Naive B cell (primary cell): ENCODE results near the gene STS. TPM values are rescaled to one million over a fixed set of nuclear protein-coding genes. Genes with fewer than 3 reads are reported as not detected.

Experiments used
- ATAC-seq, 2 donors: fragments of 150-1000 bp; cut with Tn5 transposase; 2 replicates each; pipeline ENCODE4 v1.10.0; 2021; ENCODE audit warnings: low read depth in 2 of 2, mild to moderate bottlenecking in 2 of 2, moderate library complexity in 2 of 2
- DNase-seq: peaks from one replicate; pipeline ENCODE4 v3.0.0; 2022
- H3K27ac Mint-ChIP-seq, 6 donors: one replicate each; pipeline ENCODE4 v1.8.0; 2020 to 2022; ENCODE audit warnings: mild to moderate bottlenecking in 6 of 6, mixed read lengths in 6 of 6, moderate library complexity in 5 of 6, inconsistent platforms in 2 of 6
- H3K27me3 Mint-ChIP-seq, 3 donors: one replicate each; pipeline ENCODE4 v1.8.0; 2021 to 2022; ENCODE audit warnings: mixed read lengths in 3 of 3, mild to moderate bottlenecking in 1 of 3
- H3K36me3 Mint-ChIP-seq, 2 donors: one replicate each; pipeline ENCODE4 v1.8.0; 2020 to 2022; ENCODE audit warnings: mixed read lengths in 2 of 2, inconsistent platforms in 1 of 2, mild to moderate bottlenecking in 1 of 2
- H3K4me1 Mint-ChIP-seq, 3 donors: one replicate each; pipeline ENCODE4 v1.8.0; 2020 to 2022; ENCODE audit warnings: mixed read lengths in 3 of 3, inconsistent platforms in 1 of 3, mild to moderate bottlenecking in 1 of 3, moderate library complexity in 1 of 3
- H3K4me3 Mint-ChIP-seq, 8 donors: one replicate each; pipeline ENCODE4 v1.8.0; 2020 to 2022; ENCODE audit warnings: mild to moderate bottlenecking in 8 of 8, mixed read lengths in 8 of 8, moderate library complexity in 8 of 8, inconsistent platforms in 2 of 8
- H3K9me3 Mint-ChIP-seq, 7 donors: one replicate each; pipeline ENCODE4 v1.8.0; 2020 to 2022; ENCODE audit warnings: mixed read lengths in 7 of 7, mild to moderate bottlenecking in 5 of 7, inconsistent platforms in 2 of 7, moderate library complexity in 1 of 7
- polyA plus RNA-seq, 6 donors: library from polyadenylated mRNA; unstranded; fragments of 300-500 nt; fragmentation: Illumina TruSeq; gene quantifications; one replicate each; pipeline ENCODE4 v1.2.3, GENCODE V29; 2021; ENCODE audit warnings: low read depth in 6 of 6

Gene STS
- polyA plus RNA-seq, 6 donors from 2014 or later: 1.9 to 5.0 (median 2.8) TPM

- Mint-ChIP-seq H3K27ac (peak overlapping the region in 5 of 6 donors; percentile 91 to 97 (median 96)), H3K36me3 (no peaks in the 10 kb centered on the region), H3K27me3 (no peaks in the 10 kb centered on the region), H3K9me3 (no peaks in the 10 kb centered on the region), H3K4me3 (peak overlapping the region; percentile 79 to 95 (median 92)), H3K4me1 (peaks cover 10 to 26% (median 19%) of the 10 kb centered on the region in 3 donors)
- DNase-seq (peak; percentile 4), ATAC-seq (no peak)
Observed at GRCh38 chrX:7146703-7147412, 654 bp upstream of the STS start.

- Mint-ChIP-seq H3K27ac (peak within 1 kb of the TSS; percentile 91 to 97 (median 96)), H3K36me3 (no peaks in the 10 kb centered on the region), H3K4me3 (peak within 1 kb of the TSS; percentile 88 to 97 (median 96)), H3K4me1 (peaks cover 10 to 26% (median 18%) of the 10 kb centered on the region in 3 donors), H3K9me3 (no peaks in the 10 kb centered on the region), H3K27me3 (no peaks in the 10 kb centered on the region)
- ATAC-seq: peak; percentile 83 to 86
- peak; percentile 94 for DNase-seq
Observed at GRCh38 chrX:7147978-7148854, 704 bp downstream of the STS start, which contains the start of gene PUDP. TSS of gene PUDP (minus strand) at chrX:7148153. CDS start at chrX:7148113, 40 bp downstream.

GRCh38 chrX:7149411-7149810 lies 1.9 kb downstream of the STS start:
- H3K36me3 Mint-ChIP-seq: peaks cover 0 to 5% of the 10 kb centered on the region in 2 donors
- peaks cover 10 to 21% (median 17%) of the 10 kb centered on the region in 3 donors for H3K4me1 Mint-ChIP-seq
- H3K9me3 Mint-ChIP-seq: no peaks in the 10 kb centered on the region
- no peaks in the 10 kb centered on the region for H3K27me3 Mint-ChIP-seq
- DNase-seq: no peak
- H3K27ac Mint-ChIP-seq: no peak overlapping the region
- H3K4me3 Mint-ChIP-seq: peak overlapping the region in 5 of 8 donors; percentile 68 to 97 (median 95)
- no peak for ATAC-seq

DNA sequence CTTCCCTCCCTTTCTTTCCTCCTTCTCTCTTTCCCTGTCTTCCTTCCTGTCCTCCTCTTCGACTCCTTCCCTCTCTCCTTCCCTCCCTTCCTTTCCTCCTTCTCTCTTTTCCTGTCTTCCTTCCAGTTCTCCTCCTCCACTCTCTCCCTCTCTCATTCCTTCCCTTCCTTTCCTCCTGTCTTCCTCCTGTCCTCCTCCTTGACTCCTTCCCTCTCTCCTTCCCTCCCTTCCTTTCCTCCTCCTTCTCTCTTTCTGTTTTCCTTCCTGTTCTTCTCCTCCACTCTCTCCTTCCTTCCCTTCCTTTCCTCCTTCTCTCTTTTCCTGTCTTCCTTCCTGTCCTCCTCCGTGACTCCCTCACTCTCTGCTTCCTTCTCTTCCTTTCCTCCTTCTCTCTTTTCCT lies 5.7 kb downstream of the STS start:
- no peaks in the 10 kb centered on the region for H3K9me3 Mint-ChIP-seq
- H3K27ac Mint-ChIP-seq: peak overlapping the region in 2 of 6 donors; percentile 18 to 81
- DNase-seq: no peak

DNA sequence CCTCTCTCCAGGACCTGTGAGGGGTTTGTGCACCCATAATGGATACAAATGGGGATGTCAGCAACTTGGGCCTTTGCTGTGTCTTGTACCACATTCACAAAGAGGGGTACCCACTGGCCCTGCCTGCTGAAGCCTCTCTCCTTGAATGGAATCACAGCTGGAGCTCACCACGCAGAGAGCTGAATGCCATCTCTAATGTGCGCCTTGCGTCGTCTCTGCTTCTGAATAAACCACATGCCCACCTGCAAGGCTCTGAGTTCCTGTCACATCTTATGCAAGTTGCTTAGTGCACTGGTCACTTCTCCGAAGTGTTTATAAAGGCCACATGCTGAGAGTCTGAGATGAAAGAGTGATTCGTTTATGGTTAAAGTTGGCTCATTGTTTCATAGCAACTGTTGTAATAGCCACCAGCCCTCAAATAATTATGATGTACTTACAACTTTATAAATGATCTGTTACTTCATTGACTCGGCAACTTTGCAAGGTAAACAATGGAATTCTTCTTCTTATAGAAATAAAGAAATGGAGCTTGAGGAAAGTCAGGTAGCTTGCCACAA lies 6.6 kb downstream of the STS start:
- Mint-ChIP-seq H3K4me1 (peaks cover 0 to 12% (median 0%) of the 10 kb centered on the region in 3 donors), H3K36me3 (peaks cover 0 to 13% of the 10 kb centered on the region in 2 donors), H3K27ac (peak overlapping the region in 1 of 6 donors; percentile 18), H3K4me3 (no peak overlapping the region), H3K27me3 (no peaks in the 10 kb centered on the region), H3K9me3 (no peaks in the 10 kb centered on the region)
- ATAC-seq (no peak), DNase-seq (no peak)

More for the DNA sequence above, 5.7 kb downstream of the STS start:
- H3K4me1 Mint-ChIP-seq: peaks cover 0 to 12% (median 5%) of the 10 kb centered on the region in 3 donors
- H3K36me3 Mint-ChIP-seq: peaks cover 0 to 13% of the 10 kb centered on the region in 2 donors
- H3K4me3 Mint-ChIP-seq: no peak overlapping the region
- no peak for ATAC-seq
- H3K27me3 Mint-ChIP-seq: no peaks in the 10 kb centered on the region

DNA sequence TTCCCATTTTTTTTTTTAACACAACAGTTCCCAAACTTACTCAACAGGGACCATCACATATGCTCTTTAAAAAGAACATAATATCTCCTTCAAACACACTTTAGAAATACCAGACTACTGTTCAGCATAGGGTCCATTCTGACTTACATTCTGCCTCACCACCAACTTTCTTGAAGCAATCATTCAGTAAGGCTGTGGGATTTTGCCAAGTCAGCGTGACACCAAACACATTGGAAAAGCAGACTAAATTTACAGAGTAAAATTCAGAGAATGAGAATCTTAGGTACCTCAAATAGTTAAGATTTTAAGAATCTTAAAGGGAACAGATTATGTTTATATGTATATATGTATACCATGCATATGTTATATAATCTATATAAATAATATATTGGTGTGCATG lies 7.7 kb downstream of the STS start:
- Mint-ChIP-seq H3K9me3 (no peaks in the 10 kb centered on the region), H3K27me3 (no peaks in the 10 kb centered on the region), H3K4me3 (no peak overlapping the region), H3K4me1 (peaks cover 0 to 12% (median 0%) of the 10 kb centered on the region in 3 donors), H3K36me3 (peaks cover 0 to 13% of the 10 kb centered on the region in 2 donors), H3K27ac (peak overlapping the region in 1 of 6 donors; percentile 84)
- DNase-seq (no peak), ATAC-seq (no peak)

GRCh38 chrX:7156879-7157278 lies 9.4 kb downstream of the STS start:
- Mint-ChIP-seq H3K9me3 (no peaks in the 10 kb centered on the region), H3K36me3 (peaks cover 0 to 13% of the 10 kb centered on the region in 2 donors), H3K27ac (no peak overlapping the region), H3K4me3 (no peak overlapping the region), H3K27me3 (no peaks in the 10 kb centered on the region), H3K4me1 (peaks cover 0 to 12% (median 0%) of the 10 kb centered on the region in 3 donors)
- ATAC-seq (no peak), DNase-seq (no peak)

- no peaks in the 10 kb centered on the region for H3K27me3 Mint-ChIP-seq
- DNase-seq: no peak
- ATAC-seq: no peak
- H3K36me3 Mint-ChIP-seq: peaks cover 0 to 13% of the 10 kb centered on the region in 2 donors
- no peaks in the 10 kb centered on the region for H3K9me3 Mint-ChIP-seq
- H3K4me1 Mint-ChIP-seq: peaks cover 0 to 7% (median 0%) of the 10 kb centered on the region in 3 donors
- no peak overlapping the region for H3K4me3 Mint-ChIP-seq
- H3K27ac Mint-ChIP-seq: peak overlapping the region in 1 of 6 donors; percentile 59
Observed at GRCh38 chrX:7158468-7158990, 11.0 kb downstream of the STS start.

DNA sequence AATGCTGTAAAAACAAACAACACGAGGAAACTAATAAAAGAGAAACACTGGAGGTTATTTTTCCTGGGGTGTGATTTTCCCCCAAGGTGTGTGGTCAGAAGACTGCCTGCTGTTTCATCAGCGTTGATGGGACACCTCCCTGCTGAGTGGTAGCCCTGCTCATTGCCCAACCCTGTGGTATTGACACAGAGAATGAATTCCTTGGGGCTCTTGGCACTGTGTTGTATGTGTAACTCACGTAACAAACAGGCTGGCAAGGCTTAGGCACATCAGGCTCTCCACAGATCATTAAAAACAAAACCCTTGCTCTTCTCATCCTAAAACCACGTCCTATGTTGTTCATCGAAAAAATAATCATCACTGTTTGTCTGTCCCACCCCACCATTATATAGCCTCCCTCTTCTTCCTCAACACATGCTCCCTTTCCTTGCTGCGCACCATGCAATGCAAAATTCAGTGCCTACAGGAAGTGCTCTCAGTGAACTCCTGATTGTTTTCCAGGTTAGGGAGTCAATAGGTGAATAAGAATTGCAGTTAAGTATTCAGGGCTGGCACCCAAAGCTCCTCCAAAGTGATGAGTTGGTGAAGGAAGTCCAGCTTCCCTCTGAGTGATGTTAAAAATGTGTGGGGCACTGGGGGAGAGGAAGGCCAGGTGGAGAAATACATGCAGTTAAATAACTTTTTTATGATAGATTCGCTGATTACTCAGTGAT lies 11.8 kb downstream of the STS start:
- ATAC-seq: no peak
- H3K27me3 Mint-ChIP-seq: no peaks in the 10 kb centered on the region

DNA sequence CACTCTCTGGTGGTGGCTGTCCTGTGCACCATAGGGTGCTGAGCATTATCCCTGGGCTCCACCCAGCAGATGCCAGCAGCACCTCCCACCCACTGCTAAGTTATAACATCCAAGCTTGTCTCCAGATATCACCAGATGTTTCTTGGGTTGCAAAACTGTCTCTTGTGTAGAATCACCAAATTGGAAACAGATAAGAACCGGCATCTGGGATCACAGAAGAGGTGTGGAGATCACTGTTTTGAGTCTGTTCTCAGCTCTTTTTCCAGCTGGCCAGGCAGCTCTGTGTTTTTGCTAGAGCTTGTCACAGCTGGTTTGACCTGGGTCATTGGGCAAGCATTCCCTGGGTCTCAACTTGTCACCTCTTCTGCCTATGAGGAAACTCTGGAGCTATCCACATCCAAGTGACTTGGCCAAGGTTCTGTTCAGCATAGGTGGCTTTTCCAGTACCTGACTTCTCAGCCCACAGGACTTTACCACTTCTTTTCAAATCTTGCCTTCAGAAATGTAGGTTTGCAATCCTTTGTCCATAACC lies 15.7 kb downstream of the STS start:
- no peak overlapping the region for H3K4me3 Mint-ChIP-seq
- peaks cover 0 to 4% of the 10 kb centered on the region in 2 donors for H3K36me3 Mint-ChIP-seq
- H3K27ac Mint-ChIP-seq: no peak overlapping the region
- peaks cover 0 to 6% (median 4%) of the 10 kb centered on the region in 7 donors for H3K9me3 Mint-ChIP-seq
- no peaks in the 10 kb centered on the region for H3K27me3 Mint-ChIP-seq
- ATAC-seq: no peak
- no peaks in the 10 kb centered on the region for H3K4me1 Mint-ChIP-seq
- DNase-seq: no peak

More for the DNA sequence above, 11.8 kb downstream of the STS start:
- no peak overlapping the region for H3K27ac Mint-ChIP-seq
- H3K4me1 Mint-ChIP-seq: no peaks in the 10 kb centered on the region
- no peak overlapping the region for H3K4me3 Mint-ChIP-seq
- no peak for DNase-seq
- H3K36me3 Mint-ChIP-seq: peaks cover 0 to 9% of the 10 kb centered on the region in 2 donors
- H3K9me3 Mint-ChIP-seq: no peaks in the 10 kb centered on the region

GRCh38 chrX:7164174-7164573 lies 16.7 kb downstream of the STS start:
- peaks cover 4% of the 10 kb centered on the region in 2 donors for H3K36me3 Mint-ChIP-seq
- no peak overlapping the region for H3K4me3 Mint-ChIP-seq
- H3K27me3 Mint-ChIP-seq: no peaks in the 10 kb centered on the region
- peaks cover 0 to 12% (median 6%) of the 10 kb centered on the region in 7 donors for H3K9me3 Mint-ChIP-seq
- H3K27ac Mint-ChIP-seq: no peak overlapping the region
- no peak for DNase-seq
- H3K4me1 Mint-ChIP-seq: no peaks in the 10 kb centered on the region
- ATAC-seq: no peak

DNA sequence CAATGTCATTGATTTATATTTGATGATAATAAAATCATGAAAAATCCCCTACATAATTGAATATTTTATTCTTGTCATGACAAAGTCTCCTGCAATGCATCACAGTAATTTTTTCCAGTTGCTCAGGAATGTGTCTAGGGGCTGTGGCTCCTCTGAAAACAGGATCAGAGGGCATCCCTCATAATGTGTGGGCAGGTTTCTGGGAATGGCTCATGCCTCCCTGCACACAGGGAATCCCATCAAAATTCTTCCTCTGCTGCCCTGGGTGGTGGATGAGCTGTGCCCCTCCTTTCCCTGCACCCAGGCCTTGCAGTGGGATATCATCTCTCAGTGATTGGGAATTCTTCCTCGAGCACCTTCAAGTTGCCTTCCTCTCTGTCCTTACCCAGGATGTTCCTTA lies 20.9 kb downstream of the STS start:
- Mint-ChIP-seq H3K4me1 (no peaks in the 10 kb centered on the region), H3K27ac (no peak overlapping the region), H3K9me3 (peaks cover 0 to 20% (median 12%) of the 10 kb centered on the region in 7 donors), H3K36me3 (peaks cover 4 to 8% of the 10 kb centered on the region in 2 donors), H3K4me3 (no peak overlapping the region), H3K27me3 (no peaks in the 10 kb centered on the region)
- no peak for DNase-seq
- no peak for ATAC-seq
